Endodermal cell (in vitro differentiated cells): ENCODE data around the gene CGGBP1. TPM values are rescaled to one million over a fixed set of nuclear protein-coding genes. Genes with fewer than 3 reads are reported as not detected.

Experiments used
- DNase-seq: peaks from one replicate; pipeline ENCODE4 v3.0.0-alpha.2; 2017
- H3K27ac ChIP-seq: 2 replicates; pipeline ENCODE4 v1.5.1; 2013; ENCODE audit warnings: mild to moderate bottlenecking, low read depth, low read length, moderate library complexity
- H3K27me3 ChIP-seq: 2 replicates; pipeline ENCODE4 v1.6.1; 2013; ENCODE audit warnings: mild to moderate bottlenecking, low read length, moderate library complexity; ENCODE audit not compliant: insufficient read depth, control insufficient read depth, poor library complexity, severe bottlenecking
- H3K36me3 ChIP-seq: 2 replicates; pipeline ENCODE4 v1.7.0; 2013; ENCODE audit warnings: mild to moderate bottlenecking, low read length, moderate library complexity; ENCODE audit not compliant: control insufficient read depth, insufficient read depth
- H3K4me1 ChIP-seq: one replicate; pipeline ENCODE4 v1.7.0; 2013; ENCODE audit warnings: low read length; ENCODE audit not compliant: control insufficient read depth, insufficient read depth
- H3K4me3 ChIP-seq: 2 replicates; pipeline ENCODE4 v1.5.1; 2013; ENCODE audit warnings: mild to moderate bottlenecking, low read length, moderate library complexity
- H3K9ac ChIP-seq: 2 replicates; pipeline ENCODE4 v1.6.1; 2013; ENCODE audit warnings: mild to moderate bottlenecking, low read length, moderate library complexity; ENCODE audit not compliant: poor library complexity, severe bottlenecking; ENCODE audit errors: extremely low read depth
- H3K9me3 ChIP-seq: 2 replicates; pipeline ENCODE4 v1.6.1; 2013; ENCODE audit warnings: mild to moderate bottlenecking, low read length, moderate library complexity; ENCODE audit not compliant: control insufficient read depth
- H3K27ac Mint-ChIP-seq: 2 replicates; pipeline ENCODE4 v1.8.0; 2020; ENCODE audit warnings: mixed read lengths
- H3K27me3 Mint-ChIP-seq: 2 replicates; pipeline ENCODE4 v1.8.0; 2021; ENCODE audit warnings: mild to moderate bottlenecking, mixed read lengths; ENCODE audit not compliant: insufficient read depth
- H3K36me3 Mint-ChIP-seq: 2 replicates; pipeline ENCODE4 v1.8.0; 2020; ENCODE audit warnings: low read depth, mixed read lengths
- H3K4me1 Mint-ChIP-seq: 2 replicates; pipeline ENCODE4 v1.8.0; 2020; ENCODE audit warnings: mixed read lengths
- H3K4me3 Mint-ChIP-seq: 2 replicates; pipeline ENCODE4 v1.8.0; 2020; ENCODE audit warnings: mild to moderate bottlenecking, moderate library complexity, mixed read lengths
- H3K9me3 Mint-ChIP-seq: 2 replicates; pipeline ENCODE4 v1.8.0; 2020; ENCODE audit warnings: mild to moderate bottlenecking, mixed read lengths
- CTCF ChIP-seq: fragments of 200-600 bp; sonication (generic); conservative IDR thresholded peaks from 2 replicates; pipeline ENCODE4 v1.5.0; 2021; ENCODE audit warnings: antibody characterized with exemption, mild to moderate bottlenecking
- WGBS, 2 experiments: methylation state at CpG; one replicate each; pipeline versions ENCODE4 v1.1.5 to v1.1.7; 2013; ENCODE audit warnings: missing lambda C conversion rate in 2 of 2, mixed read lengths in 1 of 2; ENCODE audit not compliant: insufficient coverage in 1 of 2, insufficient read length in 1 of 2; 5-methylcytosine and 5-hydroxymethylcytosine counted together
- total RNA-seq, 2 donors: library from RNA; stranded (reverse); fragmentation: NEBNext Ultra II Directional in 1 of 2; extraction: Animal tissue kit (Norgen Biotek cat#: 25700) in 1 of 2; gene quantifications; 2 replicates in 1 of 2; 3 replicates in 1 of 2; pipeline ENCODE4 v1.2.1, GENCODE V29; 2021

CGGBP1 gene
- total RNA-seq, 2 donors from 2014 or later, result 81.5 to 96.3 TPM

GRCh38 chr3:88061746-88062145, 2.9 kb upstream of the CGGBP1 start:
- no peak overlapping the region for H3K4me3 Mint-ChIP-seq
- no peak for TF ChIP-seq CTCF
- H3K4me1 Mint-ChIP-seq, result peaks cover 15% of the 10 kb centered on the region
- H3K9me3 Mint-ChIP-seq, result no peaks in the 10 kb centered on the region
- DNase-seq, result no peak
- Histone ChIP-seq H3K36me3 (peaks cover 6% of the 10 kb centered on the region), H3K27ac (no peak overlapping the region), H3K4me3 (no peak overlapping the region), H3K9ac (no peak overlapping the region), H3K9me3 (peaks cover 7% of the 10 kb centered on the region), H3K4me1 (no peaks in the 10 kb centered on the region), H3K27me3 (no peaks in the 10 kb centered on the region)
- 95% methylated on average over 1 of the region's 1 CpG; no CpG with 5 or more reads in 1 of the 2 experiments for whole genome bisulfite sequencing, 2 experiments
- H3K27ac Mint-ChIP-seq, result no peak overlapping the region
- H3K36me3 Mint-ChIP-seq, result no peaks in the 10 kb centered on the region
- H3K27me3 Mint-ChIP-seq, result no peaks in the 10 kb centered on the region

- Histone ChIP-seq H3K27me3 (no peaks in the 10 kb centered on the region), H3K36me3 (peaks cover 28% of the 10 kb centered on the region), H3K9me3 (no peaks in the 10 kb centered on the region), H3K4me3 (peak overlapping the region; percentile 98), H3K4me1 (no peaks in the 10 kb centered on the region), H3K9ac (peak overlapping the region; percentile 70), H3K27ac (peak overlapping the region; percentile 86)
- Mint-ChIP-seq H3K36me3 (peaks cover 14% of the 10 kb centered on the region), H3K27ac (peak overlapping the region; percentile 65), H3K4me3 (peak overlapping the region; percentile 87), H3K4me1 (peaks cover 16% of the 10 kb centered on the region), H3K9me3 (no peaks in the 10 kb centered on the region), H3K27me3 (no peaks in the 10 kb centered on the region)
- 0% methylated on average over 15 to 44 of the region's 45 CpGs for WGBS, 2 experiments
- DNase-seq, result no peak
- TF ChIP-seq CTCF, result no peak
These were observed 770 bp upstream of the CGGBP1 start for GRCh38 chr3:88059380-88060170.

GRCh38 chr3:88058306-88058580, 562 bp downstream of the CGGBP1 start:
- H3K36me3 Mint-ChIP-seq, result peaks cover 16% of the 10 kb centered on the region
- Histone ChIP-seq H3K36me3 (peaks cover 38% of the 10 kb centered on the region), H3K27me3 (no peaks in the 10 kb centered on the region), H3K9me3 (no peaks in the 10 kb centered on the region), H3K4me1 (no peaks in the 10 kb centered on the region), H3K9ac (peak overlapping the region; percentile 48), H3K4me3 (peak overlapping the region; percentile 98), H3K27ac (peak overlapping the region; percentile 97)
- no peak for DNase-seq
- H3K27ac Mint-ChIP-seq, result peak overlapping the region; percentile 90
- peaks cover 16% of the 10 kb centered on the region for H3K4me1 Mint-ChIP-seq
- 0% methylated on average over 24 of the region's 24 CpGs; no CpG with 5 or more reads in 1 of the 2 experiments for WGBS, 2 experiments
- no peaks in the 10 kb centered on the region for H3K27me3 Mint-ChIP-seq
- H3K4me3 Mint-ChIP-seq, result peak overlapping the region; percentile 87
- TF ChIP-seq CTCF, result no peak
- no peaks in the 10 kb centered on the region for H3K9me3 Mint-ChIP-seq
